KMS-11 (cell line): ENCODE results near the gene LRCH2.

Experiments
- H2AFZ ChIP-seq: fragments of 200-600 bp; sonication (generic); 2 replicates; pipeline ENCODE4 v1.6.1; 2016; ENCODE audit warnings: antibody characterized with exemption, mixed run types, low read depth
- H3K27ac ChIP-seq: fragments of 200-600 bp; sonication (generic); 2 replicates; pipeline ENCODE4 v1.6.1; 2016; ENCODE audit warnings: mild to moderate bottlenecking, mixed run types
- H3K27me3 ChIP-seq: fragments of 200-600 bp; sonication (generic); 2 replicates; pipeline ENCODE4 v1.6.1; 2017; ENCODE audit warnings: mild to moderate bottlenecking, low read depth, mixed run types, moderate library complexity; ENCODE audit not compliant: insufficient read depth
- H3K36me3 ChIP-seq: fragments of 200-600 bp; sonication (generic); 2 replicates; pipeline ENCODE4 v1.6.1; 2017; ENCODE audit warnings: mild to moderate bottlenecking, mixed run types; ENCODE audit not compliant: insufficient read depth
- H3K4me1 ChIP-seq: fragments of 200-600 bp; sonication (generic); 2 replicates; pipeline ENCODE4 v1.6.1; 2016; ENCODE audit warnings: mild to moderate bottlenecking, low read depth, mixed run types; ENCODE audit not compliant: poor library complexity, severe bottlenecking
- H3K4me2 ChIP-seq: fragments of 200-600 bp; sonication (generic); 2 replicates; pipeline ENCODE4 v1.7.0; 2016; ENCODE audit warnings: mild to moderate bottlenecking, mixed run types
- H3K4me3 ChIP-seq: fragments of 200-600 bp; sonication (generic); IDR thresholded peaks from 2 replicates; pipeline ENCODE4 v1.6.1; 2017; ENCODE audit warnings: low read depth, low read length, mixed read lengths; ENCODE audit not compliant: insufficient read depth
- H3K79me2 ChIP-seq: fragments of 200-600 bp; sonication (generic); 2 replicates; pipeline ENCODE4 v1.6.1; 2016; ENCODE audit warnings: low read depth, mixed run types; ENCODE audit not compliant: insufficient read depth
- H3K9ac ChIP-seq: fragments of 200-600 bp; sonication (generic); 2 replicates; pipeline ENCODE4 v1.6.1; 2016; ENCODE audit warnings: mild to moderate bottlenecking, mixed run types
- H4K20me1 ChIP-seq: fragments of 200-600 bp; sonication (generic); 2 replicates; pipeline ENCODE4 v1.6.1; 2016; ENCODE audit warnings: mild to moderate bottlenecking, mixed run types; ENCODE audit not compliant: insufficient read depth
- TF ChIP-seq, protein P1 (sequence below): fragments of 200-600 bp; sonication (generic); conservative IDR thresholded peaks from 2 replicates; pipeline ENCODE4 v1.6.1; 2017; ENCODE audit warnings: low read depth, mild to moderate bottlenecking, antibody characterized with exemption, low read length, moderate library complexity, mixed read lengths

Gene LRCH2

GRCh38 chrX:115174548-115174947 is 59.3 kb downstream of the LRCH2 start:
- Histone ChIP-seq H3K27ac (no peak overlapping the region), H3K79me2 (no peaks in the 10 kb centered on the region), H3K4me1 (no peaks in the 10 kb centered on the region), H3K36me3 (no peaks in the 10 kb centered on the region), H3K4me2 (no peak overlapping the region), H2AFZ (no peak overlapping the region), H3K4me3 (no peak overlapping the region), H3K9ac (no peak overlapping the region), H3K27me3 (no peaks in the 10 kb centered on the region), H4K20me1 (no peaks in the 10 kb centered on the region)
- TF ChIP-seq, protein P1, sequence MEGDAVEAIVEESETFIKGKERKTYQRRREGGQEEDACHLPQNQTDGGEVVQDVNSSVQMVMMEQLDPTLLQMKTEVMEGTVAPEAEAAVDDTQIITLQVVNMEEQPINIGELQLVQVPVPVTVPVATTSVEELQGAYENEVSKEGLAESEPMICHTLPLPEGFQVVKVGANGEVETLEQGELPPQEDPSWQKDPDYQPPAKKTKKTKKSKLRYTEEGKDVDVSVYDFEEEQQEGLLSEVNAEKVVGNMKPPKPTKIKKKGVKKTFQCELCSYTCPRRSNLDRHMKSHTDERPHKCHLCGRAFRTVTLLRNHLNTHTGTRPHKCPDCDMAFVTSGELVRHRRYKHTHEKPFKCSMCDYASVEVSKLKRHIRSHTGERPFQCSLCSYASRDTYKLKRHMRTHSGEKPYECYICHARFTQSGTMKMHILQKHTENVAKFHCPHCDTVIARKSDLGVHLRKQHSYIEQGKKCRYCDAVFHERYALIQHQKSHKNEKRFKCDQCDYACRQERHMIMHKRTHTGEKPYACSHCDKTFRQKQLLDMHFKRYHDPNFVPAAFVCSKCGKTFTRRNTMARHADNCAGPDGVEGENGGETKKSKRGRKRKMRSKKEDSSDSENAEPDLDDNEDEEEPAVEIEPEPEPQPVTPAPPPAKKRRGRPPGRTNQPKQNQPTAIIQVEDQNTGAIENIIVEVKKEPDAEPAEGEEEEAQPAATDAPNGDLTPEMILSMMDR: no peak

GRCh38 chrX:115173181-115173580 is 60.7 kb downstream of the LRCH2 start:
- no peaks in the 10 kb centered on the region for H3K36me3 ChIP-seq
- H3K9ac ChIP-seq: no peak overlapping the region
- no peaks in the 10 kb centered on the region for H4K20me1 ChIP-seq
- H3K4me2 ChIP-seq: no peak overlapping the region
- H3K4me1 ChIP-seq: no peaks in the 10 kb centered on the region
- H3K79me2 ChIP-seq: no peaks in the 10 kb centered on the region
- TF ChIP-seq, protein P1: no peak
- no peak overlapping the region for H3K4me3 ChIP-seq
- H3K27me3 ChIP-seq: no peaks in the 10 kb centered on the region
- no peak overlapping the region for H2AFZ ChIP-seq
- H3K27ac ChIP-seq: no peak overlapping the region

DNA sequence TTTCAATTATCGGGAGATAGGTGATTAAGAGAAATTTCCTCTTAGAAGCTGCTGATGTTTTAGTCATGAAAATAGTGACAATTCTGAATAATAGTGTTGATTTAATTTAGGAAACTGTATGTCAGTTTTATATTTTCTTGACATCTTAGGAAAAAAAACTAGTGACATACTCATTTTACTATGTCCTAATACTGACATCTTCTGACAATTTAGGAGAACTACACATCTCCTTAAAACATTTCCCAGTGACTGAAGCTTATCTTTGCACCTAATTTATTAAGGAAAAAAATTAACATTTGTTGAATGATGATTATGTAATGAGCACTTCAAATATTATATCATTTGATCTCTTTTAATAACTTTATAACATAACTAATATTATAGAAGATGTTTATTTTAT is 86.7 kb downstream of the LRCH2 start:
- no peaks in the 10 kb centered on the region for H3K27me3 ChIP-seq
- H3K27ac ChIP-seq: no peak overlapping the region
- H3K4me3 ChIP-seq: no peak overlapping the region
- no peaks in the 10 kb centered on the region for H4K20me1 ChIP-seq
- no peaks in the 10 kb centered on the region for H3K36me3 ChIP-seq
- H3K4me2 ChIP-seq: no peak overlapping the region
- H3K4me1 ChIP-seq: no peaks in the 10 kb centered on the region
- no peaks in the 10 kb centered on the region for H3K79me2 ChIP-seq
- no peak overlapping the region for H2AFZ ChIP-seq
- TF ChIP-seq, protein P1: peak; percentile 59
- H3K9ac ChIP-seq: no peak overlapping the region

GRCh38 chrX:115142057-115142456 is 91.8 kb downstream of the LRCH2 start:
- H2AFZ ChIP-seq: no peak overlapping the region
- H3K4me2 ChIP-seq: no peak overlapping the region
- H3K4me1 ChIP-seq: no peaks in the 10 kb centered on the region
- H3K4me3 ChIP-seq: no peak overlapping the region
- TF ChIP-seq, protein P1: no peak
- no peaks in the 10 kb centered on the region for H3K27me3 ChIP-seq
- no peak overlapping the region for H3K9ac ChIP-seq
- no peaks in the 10 kb centered on the region for H4K20me1 ChIP-seq
- H3K79me2 ChIP-seq: no peaks in the 10 kb centered on the region
- H3K27ac ChIP-seq: no peak overlapping the region
- no peaks in the 10 kb centered on the region for H3K36me3 ChIP-seq
